ENCODE measurements around the gene STOML1. TPM values are rescaled to one million over a fixed set of nuclear protein-coding genes. Genes with fewer than 3 reads are reported as not detected.
"Not testable (repeated sequence)": the region's sequence is repeated elsewhere in the genome, so short reads cannot be mapped to it uniquely, and the experiment has no call there.

The STOML1 gene
- polyA plus RNA-seq, 3 donors: 3.8 to 5.1 (median 4.7) TPM

- Histone ChIP-seq H3K9me3 (replicated peaks in 1 of 2; ENCODE audit: control insufficient read depth in 1 of 2, insufficient read depth in 1 of 2, low read length in 2 of 2) (no peaks in the 10 kb centered on the region), H2AFZ (ENCODE audit: insufficient read depth, low read depth, low read length, poor library complexity, severe bottlenecking) (peak overlapping the region; percentile 77), H3K4me3 (replicated peaks in 1 of 3; ENCODE audit: low read depth in 2 of 3, low read length in 3 of 3) (peak overlapping the region in 1 of 3 experiments; percentile 58), H3K4me2 (replicated peaks; ENCODE audit: extremely low read depth, low read length, poor library complexity, severe bottlenecking) (peak overlapping the region; percentile 61), H3K27ac (ENCODE audit: low read depth in 1 of 2, low read length in 2 of 2) (no peak overlapping the region), H3K27me3 (ENCODE audit: control insufficient read depth in 2 of 2, insufficient read depth in 2 of 2, low read length in 2 of 2) (no peaks in the 10 kb centered on the region), H4K20me1 (ENCODE audit: insufficient read depth, low read length) (no peaks in the 10 kb centered on the region), H3K79me2 (ENCODE audit: insufficient read depth, low read length) (no peaks in the 10 kb centered on the region), H3K4me1 (ENCODE audit: control insufficient read depth in 1 of 2, insufficient read depth in 2 of 2, low read length in 2 of 2) (peaks cover 14 to 18% of the 10 kb centered on the region in 2 donors), H3K36me3 (replicated peaks in 1 of 2; ENCODE audit: control insufficient read depth in 1 of 2, insufficient read depth in 2 of 2, low read length in 2 of 2) (no peaks in the 10 kb centered on the region), H3K9ac (ENCODE audit: insufficient read depth, low read length, poor library complexity, severe bottlenecking) (no peak overlapping the region)
- Mint-ChIP-seq H3K4me1 (peaks cover 14% of the 10 kb centered on the region), H3K36me3 (no peaks in the 10 kb centered on the region), H3K27ac (no peak overlapping the region), H3K27me3 (ENCODE audit: low read depth in 3 of 3) (peaks cover 1 to 5% (median 4%) of the 10 kb centered on the region in 3 donors), H3K4me3 (peak overlapping the region; percentile 74 to 83), H3K9me3 (no peaks in the 10 kb centered on the region)
- peak; percentile 93 for TF ChIP-seq CTCF (IDR thresholded peaks at IDR 0.05)
- DNase-seq: peak; percentile 66 to 74 (median 69)
- WGBS (ENCODE audit: insufficient coverage): 6% methylated on average over 7 of the region's 11 CpGs
- intact Hi-C loops (cut with micrococcal nuclease): no loop called here
Measured at GRCh38 chr15:73964736-73965093, 27.4 kb downstream of the STOML1 start.

GRCh38 chr15:73962433-73962832, 29.7 kb downstream of the STOML1 start:
- H3K4me2 ChIP-seq (replicated peaks; ENCODE audit: extremely low read depth, low read length, poor library complexity, severe bottlenecking): no peak overlapping the region
- H3K9me3 ChIP-seq (replicated peaks in 1 of 2; ENCODE audit: control insufficient read depth in 1 of 2, insufficient read depth in 1 of 2, low read length in 2 of 2): no peaks in the 10 kb centered on the region
- intact Hi-C loops (cut with micrococcal nuclease): no loop called here
- Mint-ChIP-seq H3K36me3 (no peaks in the 10 kb centered on the region), H3K4me3 (no peak overlapping the region), H3K27ac (no peak overlapping the region), H3K9me3 (no peaks in the 10 kb centered on the region), H3K27me3 (ENCODE audit: low read depth in 3 of 3) (peaks cover 14 to 21% (median 17%) of the 10 kb centered on the region in 3 donors), H3K4me1 (peaks cover 26% of the 10 kb centered on the region)
- DNase-seq: no peak
- H3K36me3 ChIP-seq (replicated peaks in 1 of 2; ENCODE audit: control insufficient read depth in 1 of 2, insufficient read depth in 2 of 2, low read length in 2 of 2): no peaks in the 10 kb centered on the region
- no peaks in the 10 kb centered on the region for H3K79me2 ChIP-seq (ENCODE audit: insufficient read depth, low read length)
- no peak for TF ChIP-seq CTCF (IDR thresholded peaks at IDR 0.05)
- H3K4me3 ChIP-seq (replicated peaks in 1 of 3; ENCODE audit: low read depth in 2 of 3, low read length in 3 of 3): no peak overlapping the region
- no peaks in the 10 kb centered on the region for H4K20me1 ChIP-seq (ENCODE audit: insufficient read depth, low read length)
- no peaks in the 10 kb centered on the region for H3K27me3 ChIP-seq (ENCODE audit: control insufficient read depth in 2 of 2, insufficient read depth in 2 of 2, low read length in 2 of 2)
- H3K27ac ChIP-seq (ENCODE audit: low read depth in 1 of 2, low read length in 2 of 2): no peak overlapping the region
- peaks cover 14 to 18% of the 10 kb centered on the region in 2 donors for H3K4me1 ChIP-seq (ENCODE audit: control insufficient read depth in 1 of 2, insufficient read depth in 2 of 2, low read length in 2 of 2)
- no peak overlapping the region for H3K9ac ChIP-seq (ENCODE audit: insufficient read depth, low read length, poor library complexity, severe bottlenecking)
- WGBS (ENCODE audit: insufficient coverage): no CpG with 5 or more reads among the region's 5 CpGs
- H2AFZ ChIP-seq (ENCODE audit: insufficient read depth, low read depth, low read length, poor library complexity, severe bottlenecking): no peak overlapping the region

GRCh38 chr15:73960472-73961070, 31.5 kb downstream of the STOML1 start:
- H3K36me3 ChIP-seq (replicated peaks in 1 of 2; ENCODE audit: control insufficient read depth in 1 of 2, insufficient read depth in 2 of 2, low read length in 2 of 2); H3K27ac ChIP-seq (ENCODE audit: low read depth in 1 of 2, low read length in 2 of 2); H3K4me3 Mint-ChIP-seq; H3K4me3 ChIP-seq (replicated peaks in 1 of 3; ENCODE audit: low read depth in 2 of 3, low read length in 3 of 3); H3K27ac Mint-ChIP-seq; H3K4me2 ChIP-seq (replicated peaks; ENCODE audit: extremely low read depth, low read length, poor library complexity, severe bottlenecking); intact Hi-C loops (cut with micrococcal nuclease); H4K20me1 ChIP-seq (ENCODE audit: insufficient read depth, low read length); H3K9ac ChIP-seq (ENCODE audit: insufficient read depth, low read length, poor library complexity, severe bottlenecking); H3K27me3 ChIP-seq (ENCODE audit: control insufficient read depth in 2 of 2, insufficient read depth in 2 of 2, low read length in 2 of 2); H3K9me3 Mint-ChIP-seq; DNase-seq; H2AFZ ChIP-seq (ENCODE audit: insufficient read depth, low read depth, low read length, poor library complexity, severe bottlenecking); H3K79me2 ChIP-seq (ENCODE audit: insufficient read depth, low read length); H3K36me3 Mint-ChIP-seq; H3K9me3 ChIP-seq (replicated peaks in 1 of 2; ENCODE audit: control insufficient read depth in 1 of 2, insufficient read depth in 1 of 2, low read length in 2 of 2): not testable (repeated sequence)
- Mint-ChIP-seq H3K4me1 (peaks cover 35% of the 10 kb centered on the region), H3K27me3 (ENCODE audit: low read depth in 3 of 3) (peaks cover 14 to 31% (median 19%) of the 10 kb centered on the region in 3 donors)
- peaks cover 15 to 18% of the 10 kb centered on the region in 2 donors for H3K4me1 ChIP-seq (ENCODE audit: control insufficient read depth in 1 of 2, insufficient read depth in 2 of 2, low read length in 2 of 2)
- WGBS (ENCODE audit: insufficient coverage): 100% methylated on average over 3 of the region's 7 CpGs
